Activated CD4-positive, alpha-beta T cell treated with anti-CD3 and anti-CD28 coated beads, Interleukin-2, amount 10 ng/mL, durations not matched to agents 7 days and 5 days (primary cell): ENCODE data around the gene PLAA. TPM values are rescaled to one million over a fixed set of nuclear protein-coding genes. Genes with fewer than 3 reads are reported as not detected.

Source experiments
- CTCF ChIA-PET: fragments of 350-600 bp; sonication (Branson Sonifier 250); formaldehyde crosslinking; loops from one replicate; lab custom pipeline; 2021; ENCODE audit warnings: antibody characterized with exemption; lab: Charles Lee
- POLR2A ChIA-PET: fragments of 350-600 bp; sonication (Branson Sonifier 250); formaldehyde crosslinking; loops from one replicate; lab custom pipeline; 2021; ENCODE audit warnings: antibody characterized with exemption; lab: Charles Lee
- DNase-seq: peaks from one replicate; pipeline ENCODE4 v3.0.0-alpha.2; 2020
- H3K27ac Mint-ChIP-seq: one replicate; pipeline ENCODE4 v1.8.0; 2021; ENCODE audit warnings: mild to moderate bottlenecking, moderate library complexity, mixed read lengths
- H3K27me3 Mint-ChIP-seq: one replicate; pipeline ENCODE4 v1.8.0; 2021; ENCODE audit warnings: mixed read lengths
- H3K36me3 Mint-ChIP-seq: one replicate; pipeline ENCODE4 v1.8.0; 2021; ENCODE audit warnings: low read depth, mixed read lengths
- H3K4me1 Mint-ChIP-seq: one replicate; pipeline ENCODE4 v1.8.0; 2021; ENCODE audit warnings: mixed read lengths
- H3K4me3 Mint-ChIP-seq: one replicate; pipeline ENCODE4 v1.8.0; 2021; ENCODE audit warnings: mild to moderate bottlenecking, moderate library complexity, mixed read lengths
- H3K9me3 Mint-ChIP-seq: one replicate; pipeline ENCODE4 v1.8.0; 2021; ENCODE audit warnings: mixed read lengths
- total RNA-seq, 2 experiments: library from RNA; stranded (reverse); gene quantifications; one replicate each; pipeline ENCODE4 v1.2.3, GENCODE V29; 2021

The PLAA gene
- total RNA-seq, 2 experiments from 2014 or later: 29.0 to 33.8 TPM

DNA sequence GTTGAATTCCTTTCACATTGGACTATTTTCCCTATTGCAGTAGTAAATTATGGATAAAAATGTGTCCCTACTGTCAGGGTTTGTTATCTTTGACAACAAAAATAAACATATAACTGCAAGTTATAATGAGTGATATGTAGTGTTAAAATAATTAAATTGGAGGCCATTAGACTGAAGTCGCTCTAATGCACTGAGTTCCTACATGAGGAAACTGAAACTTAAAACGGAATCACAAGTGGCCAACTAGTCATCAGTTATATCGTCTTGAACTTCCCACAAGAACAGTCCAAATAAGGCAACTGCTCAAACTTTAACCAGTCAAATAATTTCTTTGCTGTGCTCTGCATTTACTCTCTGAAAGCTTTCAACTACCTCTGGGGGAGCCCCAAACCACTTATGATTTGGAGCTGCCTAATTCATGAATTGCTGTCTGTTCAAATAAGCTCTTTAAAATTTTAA, 7.0 kb upstream of the PLAA start:
- H3K4me1 Mint-ChIP-seq: peaks cover 38% of the 10 kb centered on the region
- ChIA-PET CTCF (interaction anchor here (1.1 kb wide), 1 partner anchor 51 kb away, joined by 3 read pairs; no protein-coding TSS in a partner anchor), POLR2A (no interaction called here)
- no peaks in the 10 kb centered on the region for H3K9me3 Mint-ChIP-seq
- peak overlapping the region; percentile 79 for H3K27ac Mint-ChIP-seq
- H3K4me3 Mint-ChIP-seq: no peak overlapping the region
- H3K27me3 Mint-ChIP-seq: no peaks in the 10 kb centered on the region
- no peak for DNase-seq
- no peaks in the 10 kb centered on the region for H3K36me3 Mint-ChIP-seq

- Mint-ChIP-seq H3K4me1 (peaks cover 36% of the 10 kb centered on the region), H3K4me3 (no peak overlapping the region), H3K36me3 (no peaks in the 10 kb centered on the region), H3K9me3 (no peaks in the 10 kb centered on the region), H3K27me3 (no peaks in the 10 kb centered on the region), H3K27ac (no peak overlapping the region)
- POLR2A ChIA-PET: interaction anchor here (0.6 kb wide), 1 partner anchor 412 kb away, joined by 8 read pairs; no protein-coding TSS in a partner anchor
- CTCF ChIA-PET: interaction anchor here (1.5 kb wide), 1 partner anchor 24 kb away, joined by 3 read pairs; no protein-coding TSS in a partner anchor
- no peak for DNase-seq
Measured at GRCh38 chr9:26951794-26952193, 4.8 kb upstream of the PLAA start.

DNA sequence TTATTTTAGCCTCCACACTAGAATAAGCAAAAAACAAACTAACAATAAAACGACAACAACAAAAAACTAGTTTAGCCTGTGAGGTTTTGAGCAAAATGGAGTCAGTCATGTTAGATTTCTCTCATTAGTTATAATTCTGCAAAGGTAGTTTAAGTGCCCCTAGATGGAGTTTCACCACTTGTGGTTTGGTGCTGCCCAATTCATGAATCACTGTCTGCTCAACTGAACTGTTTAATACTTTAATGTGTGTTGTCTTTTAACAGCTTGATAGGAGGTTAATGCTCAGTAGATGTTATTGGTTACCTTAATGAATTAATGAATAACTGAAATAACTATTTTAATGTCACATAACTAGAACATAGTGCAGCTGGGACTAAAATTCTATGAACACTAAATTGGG, 3.5 kb upstream of the PLAA start:
- no peak for DNase-seq
- no peak overlapping the region for H3K4me3 Mint-ChIP-seq
- CTCF ChIA-PET: no interaction called here
- no peaks in the 10 kb centered on the region for H3K27me3 Mint-ChIP-seq
- H3K4me1 Mint-ChIP-seq: peaks cover 33% of the 10 kb centered on the region
- POLR2A ChIA-PET: no interaction called here
- H3K9me3 Mint-ChIP-seq: no peaks in the 10 kb centered on the region
- H3K36me3 Mint-ChIP-seq: peaks cover 4% of the 10 kb centered on the region
- H3K27ac Mint-ChIP-seq: no peak overlapping the region

DNA sequence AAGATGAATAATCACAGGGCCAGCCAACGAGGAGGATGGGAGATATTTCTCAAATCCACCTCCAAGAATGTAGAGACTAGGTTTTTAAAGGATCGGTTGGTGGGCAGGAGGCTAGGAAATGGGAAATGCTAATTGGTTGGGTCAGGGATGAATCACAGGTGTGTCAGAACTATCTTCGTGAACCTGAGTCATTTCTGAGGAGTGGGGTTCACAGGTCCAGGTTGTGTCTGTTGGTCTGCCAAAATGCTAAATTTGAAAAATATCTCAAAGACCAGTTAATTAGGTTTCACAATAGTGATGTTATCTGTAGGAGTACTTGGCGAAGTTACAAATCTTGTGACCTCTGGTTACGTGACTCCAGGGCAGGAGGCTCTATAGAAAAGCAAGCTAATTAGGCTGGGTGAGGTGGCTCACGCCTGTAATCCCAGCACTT, 2.6 kb upstream of the PLAA start:
- H3K4me1 Mint-ChIP-seq: peaks cover 33% of the 10 kb centered on the region

GRCh38 chr9:26947736-26948135, 694 bp upstream of the PLAA start:
- Mint-ChIP-seq H3K4me3 (peak overlapping the region; percentile 84), H3K36me3 (peaks cover 25% of the 10 kb centered on the region), H3K9me3 (no peaks in the 10 kb centered on the region), H3K4me1 (peaks cover 39% of the 10 kb centered on the region), H3K27ac (peak overlapping the region; percentile 98), H3K27me3 (no peaks in the 10 kb centered on the region)
- CTCF ChIA-PET: interaction anchor here (0.9 to 1.3 kb wide), 4 partner anchors 10 to 54 kb away, joined by 3 to 4 read pairs (median 3); partner anchors contain the start of gene CAAP1
- DNase-seq: no peak
- POLR2A ChIA-PET: interaction anchor here (2.5 kb wide), 1 partner anchor 8 kb away, joined by 9 read pairs; the partner anchor contains the start of gene IFT74

More for the DNA sequence above, 2.6 kb upstream of the PLAA start:
- DNase-seq: no peak
- no peaks in the 10 kb centered on the region for H3K27me3 Mint-ChIP-seq
- H3K4me3 Mint-ChIP-seq: no peak overlapping the region
- peaks cover 8% of the 10 kb centered on the region for H3K36me3 Mint-ChIP-seq
- no peak overlapping the region for H3K27ac Mint-ChIP-seq
- CTCF ChIA-PET: interaction anchor here (0.9 kb wide), 1 partner anchor 14 kb away, joined by 3 read pairs; no protein-coding TSS in a partner anchor
- no peaks in the 10 kb centered on the region for H3K9me3 Mint-ChIP-seq
- POLR2A ChIA-PET: no interaction called here

- peak overlapping the region; percentile 98 for H3K27ac Mint-ChIP-seq
- no peak for DNase-seq
- H3K4me1 Mint-ChIP-seq: peaks cover 54% of the 10 kb centered on the region
- H3K9me3 Mint-ChIP-seq: no peaks in the 10 kb centered on the region
- no peaks in the 10 kb centered on the region for H3K27me3 Mint-ChIP-seq
- POLR2A ChIA-PET: interaction anchor here (2.5 kb wide), 1 partner anchor 10 kb away, joined by 9 read pairs; the partner anchor contains the start of gene IFT74
- H3K36me3 Mint-ChIP-seq: peaks cover 37% of the 10 kb centered on the region
- H3K4me3 Mint-ChIP-seq: peak overlapping the region; percentile 84
- CTCF ChIA-PET: no interaction called here
Measured at GRCh38 chr9:26945591-26945990, 1.5 kb downstream of the PLAA start.

GRCh38 chr9:26940779-26941178, 6.3 kb downstream of the PLAA start:
- Mint-ChIP-seq H3K27me3 (no peaks in the 10 kb centered on the region), H3K36me3 (peaks cover 58% of the 10 kb centered on the region), H3K4me1 (peaks cover 66% of the 10 kb centered on the region), H3K9me3 (peaks cover 3% of the 10 kb centered on the region), H3K4me3 (no peak overlapping the region), H3K27ac (peak overlapping the region; percentile 63)
- ChIA-PET CTCF (no interaction called here), POLR2A (no interaction called here)
- no peak for DNase-seq

- peaks cover 3% of the 10 kb centered on the region for H3K9me3 Mint-ChIP-seq
- DNase-seq: no peak
- peaks cover 59% of the 10 kb centered on the region for H3K4me1 Mint-ChIP-seq
- CTCF ChIA-PET: no interaction called here
- H3K4me3 Mint-ChIP-seq: no peak overlapping the region
- H3K27me3 Mint-ChIP-seq: no peaks in the 10 kb centered on the region
- H3K36me3 Mint-ChIP-seq: peaks cover 53% of the 10 kb centered on the region
- POLR2A ChIA-PET: no interaction called here
- H3K27ac Mint-ChIP-seq: peak overlapping the region; percentile 63
Measured at GRCh38 chr9:26939955-26940711, 6.9 kb downstream of the PLAA start.

DNA sequence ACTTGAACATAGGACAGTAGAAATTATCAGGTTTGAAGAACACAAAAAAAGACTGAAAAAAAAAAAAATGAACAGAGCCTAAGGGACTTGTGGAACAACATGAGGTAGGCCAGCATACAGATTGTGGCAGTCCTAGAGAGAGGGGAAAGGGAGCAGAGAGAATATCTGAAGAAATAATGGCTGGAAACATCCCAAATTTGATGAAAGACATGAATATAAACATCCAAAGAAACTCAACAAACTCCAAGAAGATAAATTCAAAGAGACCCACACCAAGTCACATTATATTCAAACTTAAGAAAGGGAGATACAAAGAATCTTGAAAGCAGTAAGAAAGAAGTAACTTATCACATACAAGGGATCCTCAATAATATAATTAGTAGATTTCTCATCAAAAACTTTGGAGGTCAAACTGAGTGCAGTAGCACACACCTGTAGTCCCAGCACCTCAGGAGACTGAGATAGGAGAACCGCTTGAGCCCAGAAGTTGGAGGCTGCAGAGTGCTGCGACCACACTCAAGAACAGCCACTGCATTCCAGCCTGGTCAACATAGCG, 9.1 kb downstream of the PLAA start:
- Mint-ChIP-seq H3K36me3 (peaks cover 37% of the 10 kb centered on the region), H3K27ac (no peak overlapping the region), H3K9me3 (peaks cover 3% of the 10 kb centered on the region), H3K4me3 (no peak overlapping the region), H3K27me3 (no peaks in the 10 kb centered on the region), H3K4me1 (peaks cover 42% of the 10 kb centered on the region)
- ChIA-PET POLR2A (no interaction called here), CTCF (interaction anchor here (0.7 to 0.9 kb wide), 2 partner anchors 9 to 44 kb away, joined by 3 to 4 read pairs; no protein-coding TSS in a partner anchor)
- no peak for DNase-seq

DNA sequence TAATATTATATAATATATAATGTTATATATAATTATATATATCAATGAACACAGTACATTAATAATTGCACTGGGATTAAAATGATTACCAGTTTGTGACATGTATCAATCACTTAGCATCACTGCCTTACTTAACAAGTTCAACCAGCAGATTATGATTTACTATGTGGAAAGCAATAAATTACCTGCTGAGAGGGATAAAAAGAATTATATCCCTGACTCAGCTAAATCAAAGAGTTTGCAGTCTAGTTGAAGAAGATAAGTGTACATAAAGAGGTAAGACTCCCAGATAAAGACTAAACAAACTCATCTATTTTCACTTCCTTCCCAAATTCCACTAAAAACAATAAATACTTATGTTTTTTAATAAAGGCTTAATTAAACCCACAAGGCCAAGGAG, 11.2 kb downstream of the PLAA start:
- CTCF ChIA-PET: interaction anchor here (1.2 kb wide), 1 partner anchor 13 kb away, joined by 3 read pairs; no protein-coding TSS in a partner anchor
- POLR2A ChIA-PET: no interaction called here
- H3K36me3 Mint-ChIP-seq: peaks cover 37% of the 10 kb centered on the region
- peaks cover 3% of the 10 kb centered on the region for H3K9me3 Mint-ChIP-seq
- no peaks in the 10 kb centered on the region for H3K27me3 Mint-ChIP-seq
- no peak for DNase-seq
- H3K4me1 Mint-ChIP-seq: peaks cover 29% of the 10 kb centered on the region
- no peak overlapping the region for H3K4me3 Mint-ChIP-seq
- no peak overlapping the region for H3K27ac Mint-ChIP-seq

- no peak overlapping the region for H3K27ac Mint-ChIP-seq
Measured at GRCh38 chr9:26928902-26929495, 18.0 kb downstream of the PLAA start.

GRCh38 chr9:26925609-26926008, 21.4 kb downstream of the PLAA start:
- Mint-ChIP-seq H3K9me3 (no peaks in the 10 kb centered on the region), H3K4me3 (no peak overlapping the region), H3K36me3 (peaks cover 48% of the 10 kb centered on the region), H3K27me3 (no peaks in the 10 kb centered on the region), H3K4me1 (no peaks in the 10 kb centered on the region), H3K27ac (no peak overlapping the region)
- POLR2A ChIA-PET: no interaction called here
- CTCF ChIA-PET: no interaction called here
- no peak for DNase-seq

More at GRCh38 chr9:26928902-26929495, 18.0 kb downstream of the PLAA start:
- DNase-seq: no peak
- H3K4me1 Mint-ChIP-seq: no peaks in the 10 kb centered on the region
- H3K36me3 Mint-ChIP-seq: peaks cover 38% of the 10 kb centered on the region
- ChIA-PET POLR2A (interaction anchor here (0.6 kb wide), 1 partner anchor 46 kb away, joined by 3 read pairs; no protein-coding TSS in a partner anchor), CTCF (interaction anchor here (1.0 to 2.3 kb wide), 6 partner anchors 10 to 20 kb away, joined by 3 to 7 read pairs (median 3); no protein-coding TSS in a partner anchor)
- H3K4me3 Mint-ChIP-seq: no peak overlapping the region
- no peaks in the 10 kb centered on the region for H3K9me3 Mint-ChIP-seq
- no peaks in the 10 kb centered on the region for H3K27me3 Mint-ChIP-seq
